T47D (cell line): ENCODE results near the gene C2orf49.

Experiments used
- DNase-seq, 2 experiments: peaks; one replicate each; pipeline versions ENCODE4 v3.0.0 to v3.0.0-alpha.2; 2011 to 2012; ENCODE audit warnings: low read depth in 1 of 2, low spot score in 1 of 2
- JUND ChIP-seq: IDR thresholded peaks from 2 replicates; pipeline ENCODE4 v1.6.1; 2012; ENCODE audit warnings: low read depth
- in situ Hi-C: cut with HindIII; loops from 2 replicates; pipeline ENCODE4 v1.10.0; 2016; ENCODE audit warnings: low sequenced_read_pairs, low pct_unique_long_range_greater_than_20kb

The C2orf49 gene

GRCh38 chr2:105373344-105373781 lies 36.0 kb downstream of the C2orf49 start:
- in situ Hi-C loops, result no loop called here
- DNase-seq, result no peak
- TF ChIP-seq JUND, result no peak

- in situ Hi-C loops, result no loop called here
- no peak for DNase-seq
- no peak for TF ChIP-seq JUND
Observed at GRCh38 chr2:105373895-105374401, 36.6 kb downstream of the C2orf49 start.

GRCh38 chr2:105375001-105375561 lies 37.7 kb downstream of the C2orf49 start:
- in situ Hi-C loops, result no loop called here
- DNase-seq, result no peak
- no peak for TF ChIP-seq JUND

GRCh38 chr2:105376010-105376409 lies 38.7 kb downstream of the C2orf49 start:
- TF ChIP-seq JUND, result no peak
- in situ Hi-C loops, result no loop called here
- peak in 1 of 2 experiments; percentile 72 for DNase-seq

GRCh38 chr2:105376789-105377240 lies 39.5 kb downstream of the C2orf49 start:
- in situ Hi-C loops, result no loop called here
- TF ChIP-seq JUND, result no peak
- no peak for DNase-seq

- TF ChIP-seq JUND, result no peak
- peak in 1 of 2 experiments; percentile 57 for DNase-seq
- in situ Hi-C loops, result no loop called here
Observed at GRCh38 chr2:105377871-105378270, 40.5 kb downstream of the C2orf49 start.

GRCh38 chr2:105378276-105378840 lies 41.0 kb downstream of the C2orf49 start:
- TF ChIP-seq JUND, result no peak
- DNase-seq, result peak in 1 of 2 experiments; percentile 72
- in situ Hi-C loops, result no loop called here

GRCh38 chr2:105378921-105379383 lies 41.6 kb downstream of the C2orf49 start:
- in situ Hi-C loops, result no loop called here
- no peak for DNase-seq
- no peak for TF ChIP-seq JUND

- DNase-seq, result no peak
- TF ChIP-seq JUND, result no peak
- in situ Hi-C loops, result no loop called here
Observed at GRCh38 chr2:105379741-105380186, 42.4 kb downstream of the C2orf49 start.

GRCh38 chr2:105380432-105381100 lies 43.2 kb downstream of the C2orf49 start:
- TF ChIP-seq JUND, result no peak
- in situ Hi-C loops, result no loop called here
- DNase-seq, result no peak

- DNase-seq, result no peak
- TF ChIP-seq JUND, result no peak
- in situ Hi-C loops, result no loop called here
Observed at GRCh38 chr2:105381101-105381668, 43.8 kb downstream of the C2orf49 start.

GRCh38 chr2:105382177-105382576 lies 44.8 kb downstream of the C2orf49 start:
- DNase-seq, result no peak
- no peak for TF ChIP-seq JUND

More at GRCh38 chr2:105382177-105382576, 44.8 kb downstream of the C2orf49 start:
- in situ Hi-C loops, result no loop called here
